GM21723 (cell line): ENCODE data around the gene CCND2.

ENCODE experiments used
- ATAC-seq: cut with Tn5 transposase; IDR thresholded peaks from one replicate; pipeline ENCODE4 v1.9.1; 2021; ENCODE audit warnings: mild to moderate bottlenecking, moderate library complexity; ENCODE audit not compliant: unreplicated experiment

Gene CCND2

DNA sequence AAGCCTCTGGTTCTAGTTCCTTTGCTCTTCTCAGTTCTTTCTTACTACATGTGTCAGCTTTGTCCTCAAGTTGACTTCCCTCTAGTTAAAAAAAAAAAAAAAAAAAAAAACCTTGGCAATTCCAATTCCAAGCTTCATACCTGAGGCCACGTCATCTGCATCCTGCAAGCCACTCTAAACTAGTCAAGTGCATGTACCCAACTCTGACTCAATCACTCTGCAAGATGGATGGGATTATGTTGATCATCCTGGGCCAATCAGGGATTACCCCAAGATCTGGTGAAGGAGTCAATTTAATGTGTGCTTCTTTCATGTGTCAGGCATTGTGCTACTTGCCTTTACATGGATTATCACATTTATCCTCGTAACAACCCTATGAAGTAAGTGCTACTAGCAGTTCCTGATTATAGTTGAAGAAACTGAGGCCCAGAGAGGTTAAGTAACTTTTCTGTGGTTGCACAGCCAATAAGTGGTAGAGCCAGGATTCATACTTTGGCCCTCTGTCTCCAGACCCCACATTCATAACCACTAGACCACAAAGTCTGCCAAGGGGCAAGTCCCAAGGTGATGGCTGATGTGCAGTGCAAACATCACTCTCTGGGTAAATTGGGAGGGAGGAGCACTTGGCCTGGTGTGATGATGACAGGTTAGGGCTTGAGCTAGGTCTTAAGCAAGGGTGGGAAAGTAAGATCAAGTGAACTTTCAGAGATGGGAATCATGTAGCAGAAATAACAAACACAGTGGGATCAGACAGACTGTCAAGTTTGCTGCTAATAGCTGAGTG lies 17.3 kb upstream of the CCND2 start:
- no peak for ATAC-seq

DNA sequence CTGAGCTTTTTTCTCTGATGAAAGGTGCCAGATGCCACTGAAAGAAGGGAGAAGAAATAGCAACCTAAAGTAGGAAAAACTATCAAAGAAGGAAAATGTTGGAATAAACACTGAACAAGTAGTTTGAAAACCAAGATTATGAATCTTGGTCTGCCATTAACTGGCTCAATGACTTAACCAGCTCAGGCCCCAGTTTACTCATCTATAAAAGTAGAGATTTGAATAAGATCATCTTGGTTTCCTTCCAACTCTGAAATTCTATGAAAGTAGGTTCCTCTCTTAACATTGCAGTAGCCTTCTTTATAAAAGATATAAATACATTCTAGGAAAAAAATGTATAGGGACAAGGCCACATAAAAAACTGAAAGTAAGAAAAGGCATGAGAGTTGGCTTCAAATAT lies 16.1 kb upstream of the CCND2 start:
- ATAC-seq: no peak

DNA sequence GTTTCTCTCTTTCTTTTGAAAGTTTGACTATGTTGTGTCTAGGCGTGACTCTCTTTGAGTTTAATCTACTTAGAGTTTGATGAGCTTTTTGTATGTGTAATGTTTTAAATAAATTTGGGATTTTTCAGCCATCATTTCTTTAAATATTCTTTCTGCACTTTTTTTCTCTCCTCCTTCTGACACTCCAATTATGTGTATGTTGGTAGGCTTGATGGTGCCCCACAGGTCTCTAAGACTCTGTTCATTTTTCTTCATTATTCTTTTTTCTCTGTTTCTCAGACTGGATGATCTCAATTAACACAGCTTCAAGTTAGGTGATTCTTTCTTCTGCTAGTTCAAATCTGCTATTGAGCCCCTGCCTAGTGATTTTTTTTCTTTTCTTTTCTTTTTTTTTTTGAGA lies 14.5 kb upstream of the CCND2 start:
- no peak for ATAC-seq

- peak; percentile 67 for ATAC-seq
These were observed 11.9 kb upstream of the CCND2 start for GRCh38 chr12:4261655-4262054.

DNA sequence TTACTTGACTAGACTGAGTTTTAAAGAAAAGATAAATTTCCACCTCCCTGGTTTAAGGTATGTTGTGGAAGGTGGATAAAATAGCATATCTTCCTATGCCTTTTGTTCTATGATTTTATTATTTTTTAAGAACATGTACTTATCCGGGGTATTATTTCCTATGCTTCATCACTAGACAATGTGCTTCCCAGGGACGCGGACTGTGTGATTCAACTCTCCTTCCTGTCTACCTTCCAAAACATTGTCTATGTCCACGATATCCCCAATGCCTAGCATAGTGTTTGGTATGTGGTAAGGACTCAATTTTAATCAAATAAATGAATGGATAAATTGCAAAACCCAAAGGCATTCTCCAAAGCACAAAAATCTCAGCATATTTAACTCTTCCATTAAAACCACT lies 8.3 kb upstream of the CCND2 start:
- ATAC-seq: no peak

DNA sequence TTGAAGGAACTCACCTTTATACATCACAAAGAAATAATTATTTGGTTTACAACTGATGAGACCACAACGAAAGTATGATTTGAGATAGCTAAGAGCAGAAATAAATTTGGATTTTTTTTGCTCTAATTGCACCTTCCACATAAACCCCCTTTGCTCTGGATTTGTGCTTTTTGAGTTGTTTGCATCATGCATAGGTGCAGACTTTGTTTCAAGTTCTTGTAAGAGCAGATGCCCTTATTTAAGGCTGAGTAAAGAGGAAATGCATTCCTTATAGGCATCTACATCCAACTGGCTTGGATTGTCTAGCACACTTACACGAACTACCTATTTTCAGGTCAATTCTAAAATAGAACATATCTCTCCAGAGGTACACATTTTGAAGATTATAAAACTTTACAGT lies 6.6 kb upstream of the CCND2 start:
- ATAC-seq: no peak

DNA sequence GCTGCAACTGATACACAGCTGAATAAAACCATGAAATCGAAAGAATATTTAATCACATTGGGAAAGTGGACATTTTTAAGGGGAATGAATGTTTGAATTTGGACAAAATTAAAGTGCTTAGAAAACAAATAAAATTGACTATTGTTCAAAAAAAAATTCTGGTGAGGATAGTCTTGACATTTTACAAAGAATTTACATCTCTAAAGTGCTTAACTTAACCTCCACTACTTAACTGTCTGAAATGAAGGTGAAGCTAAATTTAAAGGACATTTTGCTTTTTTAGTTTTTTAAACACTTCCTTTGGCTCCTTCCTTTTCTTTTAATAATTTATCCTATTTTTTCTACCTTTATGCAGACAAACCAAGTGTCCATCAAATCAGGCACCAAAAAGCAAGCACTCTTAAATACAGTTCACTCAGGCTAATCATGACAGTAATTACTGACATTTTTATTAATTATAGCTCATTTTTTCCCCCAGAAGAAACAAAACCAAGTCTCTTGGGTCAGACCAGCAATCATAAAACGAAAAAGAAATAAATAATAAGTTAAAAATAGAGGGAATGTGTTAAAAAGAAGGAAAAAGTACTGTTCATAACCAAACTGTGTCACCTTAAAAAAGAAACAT lies 5.7 kb upstream of the CCND2 start:
- ATAC-seq: no peak

- no peak for ATAC-seq
These were observed 5.0 kb upstream of the CCND2 start for GRCh38 chr12:4268329-4269181.

GRCh38 chr12:4269279-4269991 lies 4.1 kb upstream of the CCND2 start:
- ATAC-seq: no peak

- ATAC-seq: no peak
These were observed 3.3 kb upstream of the CCND2 start for GRCh38 chr12:4270016-4270830.

DNA sequence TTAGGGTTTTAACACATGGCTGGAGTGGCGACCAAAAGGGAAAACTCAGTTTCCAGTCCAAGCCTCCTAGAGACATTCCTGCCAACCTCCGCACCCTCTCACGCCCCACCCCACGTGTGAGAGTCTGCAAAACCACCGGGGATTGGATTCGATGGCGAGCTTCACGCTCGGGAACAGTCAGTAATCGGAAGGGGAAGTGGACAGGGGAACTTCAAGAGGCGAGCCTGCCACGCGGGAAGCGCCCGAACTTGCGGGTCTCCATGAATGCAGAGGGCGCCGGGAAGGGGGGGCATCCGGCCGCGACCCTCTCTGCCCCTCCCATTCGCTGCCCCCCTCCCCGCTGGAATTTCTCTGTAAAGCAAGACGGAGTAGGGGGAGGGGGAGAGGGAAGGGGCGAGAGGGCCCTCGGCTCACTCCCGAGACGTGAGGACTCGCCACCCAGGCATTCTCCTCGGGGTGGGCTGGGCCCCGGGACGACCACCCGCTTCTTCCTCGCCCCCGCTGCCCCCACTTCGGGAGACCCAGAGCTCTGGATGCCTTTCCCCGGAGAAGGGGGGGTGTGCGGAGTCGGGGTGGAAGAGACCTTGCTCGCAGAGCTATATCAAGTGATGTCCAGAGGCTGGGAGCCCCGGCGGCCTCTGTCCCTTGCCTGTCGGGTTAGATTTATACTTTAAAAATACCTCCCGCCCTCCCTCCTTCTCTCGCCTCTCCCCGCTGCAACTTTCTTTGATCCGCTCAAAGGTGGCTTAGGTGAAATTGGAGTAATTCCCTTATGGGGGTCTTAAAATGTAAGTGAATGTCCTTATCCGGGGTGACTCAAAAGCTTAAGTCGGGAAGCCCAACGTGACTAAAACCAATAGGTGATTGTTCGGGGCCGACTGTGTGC lies 2.5 kb upstream of the CCND2 start:
- ATAC-seq: no peak

GRCh38 chr12:4271717-4272423 lies 1.7 kb upstream of the CCND2 start:
- ATAC-seq: peak; percentile 47

DNA sequence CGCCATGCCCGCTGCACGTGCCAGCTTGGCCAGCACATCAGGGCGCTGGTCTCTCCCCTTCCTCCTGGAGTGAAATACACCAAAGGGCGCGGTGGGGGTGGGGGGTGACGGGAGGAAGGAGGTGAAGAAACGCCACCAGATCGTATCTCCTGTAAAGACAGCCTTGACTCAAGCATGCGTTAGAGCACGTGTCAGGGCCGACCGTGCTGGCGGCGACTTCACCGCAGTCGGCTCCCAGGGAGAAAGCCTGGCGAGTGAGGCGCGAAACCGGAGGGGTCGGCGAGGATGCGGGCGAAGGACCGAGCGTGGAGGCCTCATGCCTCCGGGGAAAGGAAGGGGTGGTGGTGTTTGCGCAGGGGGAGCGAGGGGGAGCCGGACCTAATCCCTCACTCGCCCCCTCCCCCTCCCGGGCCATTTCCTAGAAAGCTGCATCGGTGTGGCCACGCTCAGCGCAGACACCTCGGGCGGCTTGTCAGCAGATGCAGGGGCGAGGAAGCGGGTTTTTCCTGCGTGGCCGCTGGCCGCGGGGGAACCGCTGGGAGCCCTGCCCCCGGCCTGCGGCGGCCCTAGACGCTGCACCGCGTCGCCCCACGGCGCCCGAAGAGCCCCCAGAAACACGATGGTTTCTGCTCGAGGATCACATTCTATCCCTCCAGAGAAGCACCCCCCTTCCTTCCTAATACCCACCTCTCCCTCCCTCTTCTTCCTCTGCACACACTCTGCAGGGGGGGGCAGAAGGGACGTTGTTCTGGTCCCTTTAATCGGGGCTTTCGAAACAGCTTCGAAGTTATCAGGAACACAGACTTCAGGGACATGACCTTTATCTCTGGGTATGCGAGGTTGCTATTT lies 914 bp upstream of the CCND2 start:
- peak; percentile 5 for ATAC-seq

DNA sequence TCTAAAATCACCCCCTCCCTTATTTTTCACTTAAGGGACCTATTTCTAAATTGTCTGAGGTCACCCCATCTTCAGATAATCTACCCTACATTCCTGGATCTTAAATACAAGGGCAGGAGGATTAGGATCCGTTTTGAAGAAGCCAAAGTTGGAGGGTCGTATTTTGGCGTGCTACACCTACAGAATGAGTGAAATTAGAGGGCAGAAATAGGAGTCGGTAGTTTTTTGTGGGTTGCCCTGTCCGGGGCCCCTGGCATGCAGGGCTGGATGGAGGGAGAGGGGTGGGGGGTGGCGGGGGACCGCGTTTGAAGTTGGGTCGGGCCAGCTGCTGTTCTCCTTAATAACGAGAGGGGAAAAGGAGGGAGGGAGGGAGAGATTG lies 300 bp upstream of the CCND2 start:
- ATAC-seq: no peak

- no peak for ATAC-seq
These were observed 944 bp downstream of the CCND2 start for GRCh38 chr12:4274396-4275015.

DNA sequence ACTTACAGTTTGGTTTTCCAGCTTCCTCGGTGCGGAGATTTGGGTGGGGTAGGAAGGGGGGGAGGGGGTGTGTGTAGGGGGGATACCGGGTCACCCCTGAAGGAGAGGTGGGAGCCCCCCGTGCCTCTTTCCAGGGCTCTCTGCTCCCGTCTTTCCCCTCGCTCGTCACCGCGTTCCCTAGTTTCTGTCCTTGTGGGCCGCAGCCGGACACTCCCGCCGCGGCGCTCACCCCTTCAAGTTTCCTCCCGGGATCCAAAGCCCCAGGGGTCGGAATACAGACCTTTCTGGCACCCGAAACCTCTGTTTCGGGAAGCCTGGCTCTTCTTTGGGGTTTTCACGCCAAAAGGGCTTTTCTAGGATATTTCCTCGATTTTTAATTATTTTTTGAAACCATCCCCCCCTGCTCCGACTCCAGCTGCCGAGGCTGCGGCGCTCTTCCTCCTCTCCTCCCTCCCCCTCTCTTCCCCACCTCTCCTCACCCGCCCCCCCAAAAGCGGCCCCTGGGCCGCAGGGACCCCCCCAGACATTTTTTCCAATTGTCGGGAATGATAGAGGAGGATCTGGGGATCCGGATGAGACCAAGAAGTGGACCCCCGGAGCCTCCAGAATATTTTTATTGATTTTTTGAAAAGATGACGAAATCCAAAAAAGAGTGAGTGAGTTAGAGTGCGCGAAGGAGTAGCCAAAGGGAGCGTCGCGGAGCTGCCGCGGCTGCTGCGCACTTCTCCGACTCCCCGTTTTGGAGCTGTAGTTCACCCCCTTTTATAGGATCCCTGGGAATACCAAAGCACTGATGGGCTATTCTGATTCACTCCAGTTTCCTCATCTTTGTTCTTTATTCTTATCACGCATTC lies 1.7 kb downstream of the CCND2 start:
- no peak for ATAC-seq
